Breast epithelium (tissue), 3 donors: Measurements from ENCODE around the gene UGT2B28.
"Not testable (repeated sequence)": the region's sequence is repeated elsewhere in the genome, so short reads cannot be mapped to it uniquely, and the experiment has no call there.

Experiments used
- CTCF ChIP-seq, 3 donors: fragments of 450-650 bp; IDR thresholded peaks; one replicate each; pipeline ENCODE4 v1.5.1; 2016 to 2017; ENCODE audit warnings: antibody characterized with exemption in 3 of 3, mild to moderate bottlenecking in 3 of 3, moderate library complexity in 3 of 3
- POLR2A ChIP-seq: fragments of 450-650 bp; IDR thresholded peaks from one replicate; pipeline ENCODE4 v1.6.1; 2016; ENCODE audit warnings: antibody characterized with exemption, mild to moderate bottlenecking, moderate library complexity
- POLR2AphosphoS5 ChIP-seq, 3 donors: sonication (generic); formaldehyde crosslinking; IDR thresholded peaks; one replicate each; pipeline ENCODE4 v1.6.1; 2017; ENCODE audit warnings: antibody characterized with exemption in 3 of 3

- TF ChIP-seq CTCF (IDR thresholded peaks at IDR 0.05); POLR2A; POLR2AphosphoS5 (IDR thresholded peaks at IDR 0.05): not testable (repeated sequence)
Observed at GRCh38 chr4:69242562-69243240, 37.6 kb upstream of the UGT2B28 start.
